ENCODE measurements around the gene CTIF.

CTIF gene

DNA sequence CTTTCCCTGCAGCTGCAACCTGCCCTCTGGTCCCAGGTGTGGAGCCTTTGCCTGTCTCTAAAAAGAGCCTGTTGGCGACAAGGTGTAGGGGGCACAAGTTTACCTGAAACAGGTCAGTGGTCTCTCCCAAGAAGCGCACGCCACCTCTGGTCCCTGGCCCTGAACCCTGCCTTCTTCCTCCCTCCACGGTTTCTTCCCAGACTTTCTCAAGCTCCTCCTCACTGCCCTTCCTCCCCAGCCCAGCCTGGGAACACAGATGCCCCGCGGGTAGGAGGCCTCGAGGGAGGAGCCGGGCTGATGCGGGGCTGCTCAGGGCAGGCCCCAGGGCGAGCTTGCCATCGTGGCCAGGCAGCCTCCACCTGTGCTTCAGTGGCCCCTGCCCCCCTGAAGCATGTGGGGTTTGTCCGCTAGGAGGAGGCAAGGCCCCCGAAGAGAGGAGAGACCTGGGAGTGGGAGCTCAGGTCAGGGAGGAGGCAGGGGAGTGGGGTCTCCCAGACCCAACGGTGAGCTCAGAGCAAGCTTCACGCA lies 322.4 kb downstream of the CTIF start:
- TF ChIP-seq, protein P1, sequence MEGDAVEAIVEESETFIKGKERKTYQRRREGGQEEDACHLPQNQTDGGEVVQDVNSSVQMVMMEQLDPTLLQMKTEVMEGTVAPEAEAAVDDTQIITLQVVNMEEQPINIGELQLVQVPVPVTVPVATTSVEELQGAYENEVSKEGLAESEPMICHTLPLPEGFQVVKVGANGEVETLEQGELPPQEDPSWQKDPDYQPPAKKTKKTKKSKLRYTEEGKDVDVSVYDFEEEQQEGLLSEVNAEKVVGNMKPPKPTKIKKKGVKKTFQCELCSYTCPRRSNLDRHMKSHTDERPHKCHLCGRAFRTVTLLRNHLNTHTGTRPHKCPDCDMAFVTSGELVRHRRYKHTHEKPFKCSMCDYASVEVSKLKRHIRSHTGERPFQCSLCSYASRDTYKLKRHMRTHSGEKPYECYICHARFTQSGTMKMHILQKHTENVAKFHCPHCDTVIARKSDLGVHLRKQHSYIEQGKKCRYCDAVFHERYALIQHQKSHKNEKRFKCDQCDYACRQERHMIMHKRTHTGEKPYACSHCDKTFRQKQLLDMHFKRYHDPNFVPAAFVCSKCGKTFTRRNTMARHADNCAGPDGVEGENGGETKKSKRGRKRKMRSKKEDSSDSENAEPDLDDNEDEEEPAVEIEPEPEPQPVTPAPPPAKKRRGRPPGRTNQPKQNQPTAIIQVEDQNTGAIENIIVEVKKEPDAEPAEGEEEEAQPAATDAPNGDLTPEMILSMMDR (IDR thresholded peaks at IDR 0.05; ENCODE audit: insufficient read depth, low read depth, low read length, missing control alignments), result no peak
- no peak overlapping the region for H3K4me3 ChIP-seq (ENCODE audit: low read length)
- DNase-seq (ENCODE audit: low read depth), result no peak

DNA sequence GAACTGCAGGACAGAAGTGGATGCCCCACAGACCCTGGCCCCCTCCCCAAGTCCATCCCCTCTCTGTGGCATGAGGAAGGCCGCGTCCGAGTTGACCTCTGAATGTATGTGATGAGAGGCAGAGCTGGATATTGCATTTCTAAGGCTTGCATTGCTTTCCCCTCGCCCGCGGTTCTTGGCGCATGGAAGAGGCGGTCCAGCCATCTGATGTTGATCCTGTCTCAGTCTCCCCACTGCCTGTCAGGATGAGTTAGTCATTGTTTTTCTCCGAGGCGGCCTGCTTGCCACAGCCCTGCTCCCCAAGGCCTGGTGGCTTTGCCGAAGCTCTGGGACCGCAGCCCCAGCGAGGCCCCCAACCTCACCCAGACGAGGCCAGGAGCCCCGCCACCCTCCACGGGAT lies 323.3 kb downstream of the CTIF start:
- no peak for DNase-seq (ENCODE audit: low read depth)
- TF ChIP-seq, protein P1 (IDR thresholded peaks at IDR 0.05; ENCODE audit: insufficient read depth, low read depth, low read length, missing control alignments), result no peak
- no peak overlapping the region for H3K4me3 ChIP-seq (ENCODE audit: low read length)

DNA sequence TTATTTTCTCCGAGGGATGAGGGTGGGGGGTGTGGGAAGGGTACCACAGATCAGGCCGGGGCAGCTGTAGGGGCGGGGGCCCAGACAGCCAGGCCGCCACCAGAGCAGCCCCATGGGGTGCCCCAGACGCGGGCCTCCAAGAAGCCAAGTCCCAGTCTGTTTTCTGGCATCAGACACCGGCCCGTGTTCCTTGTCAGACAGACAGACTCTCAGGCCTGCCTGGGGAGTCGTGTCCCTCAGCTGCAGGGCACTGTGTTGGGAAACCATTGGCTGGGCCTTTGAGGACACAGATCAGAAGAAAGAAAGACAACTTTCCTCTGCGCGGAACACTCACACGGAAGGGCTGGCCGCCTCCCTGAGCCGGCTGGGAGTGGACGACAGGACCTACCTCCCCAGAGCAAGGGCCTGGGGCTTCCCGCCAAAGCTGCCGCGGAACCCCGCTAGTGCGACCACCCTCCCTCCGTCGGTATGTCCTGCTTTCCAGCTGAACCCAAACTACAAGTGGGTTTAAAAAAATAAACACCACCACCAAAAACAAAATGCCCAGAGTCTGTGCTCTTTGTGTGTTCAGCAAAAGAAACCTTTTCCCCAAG lies 323.9 kb downstream of the CTIF start:
- TF ChIP-seq, protein P1 (IDR thresholded peaks at IDR 0.05; ENCODE audit: insufficient read depth, low read depth, low read length, missing control alignments), result no peak
- H3K4me3 ChIP-seq (ENCODE audit: low read length), result no peak overlapping the region
- no peak for DNase-seq (ENCODE audit: low read depth)

DNA sequence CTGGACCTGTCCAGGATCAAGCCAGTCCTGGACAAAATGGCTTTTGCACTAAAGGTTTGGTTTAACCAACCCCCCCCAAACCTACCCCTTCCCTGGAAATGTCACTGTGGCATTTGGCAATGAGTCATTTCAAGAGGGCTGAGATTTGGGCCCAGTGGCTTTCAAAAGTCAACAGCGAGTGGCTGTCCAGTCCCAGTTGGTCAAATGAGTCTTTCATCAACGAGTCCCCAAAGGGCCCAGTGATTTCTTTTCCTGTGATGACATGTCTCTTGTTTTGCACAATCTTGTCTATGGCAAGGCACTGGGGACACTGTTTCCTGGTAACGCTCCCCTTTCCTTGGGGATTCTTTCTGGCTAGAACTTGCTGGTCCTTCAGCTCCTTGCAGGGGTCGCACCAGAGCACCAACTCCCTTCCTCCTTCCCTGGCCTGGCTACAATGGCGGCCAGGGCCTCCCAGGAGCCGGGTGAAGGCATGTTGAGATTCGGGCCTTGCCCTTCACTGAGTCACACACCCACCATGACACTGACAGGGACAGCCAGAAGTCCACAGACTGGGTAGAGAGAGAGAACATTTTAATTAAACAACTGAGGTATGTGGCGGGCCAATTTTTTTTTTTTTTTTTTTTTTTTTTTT lies 324.7 kb downstream of the CTIF start:
- no peak overlapping the region for H3K4me3 ChIP-seq (ENCODE audit: low read length)
- TF ChIP-seq, protein P1 (IDR thresholded peaks at IDR 0.05; ENCODE audit: insufficient read depth, low read depth, low read length, missing control alignments), result no peak
- DNase-seq (ENCODE audit: low read depth), result no peak

DNA sequence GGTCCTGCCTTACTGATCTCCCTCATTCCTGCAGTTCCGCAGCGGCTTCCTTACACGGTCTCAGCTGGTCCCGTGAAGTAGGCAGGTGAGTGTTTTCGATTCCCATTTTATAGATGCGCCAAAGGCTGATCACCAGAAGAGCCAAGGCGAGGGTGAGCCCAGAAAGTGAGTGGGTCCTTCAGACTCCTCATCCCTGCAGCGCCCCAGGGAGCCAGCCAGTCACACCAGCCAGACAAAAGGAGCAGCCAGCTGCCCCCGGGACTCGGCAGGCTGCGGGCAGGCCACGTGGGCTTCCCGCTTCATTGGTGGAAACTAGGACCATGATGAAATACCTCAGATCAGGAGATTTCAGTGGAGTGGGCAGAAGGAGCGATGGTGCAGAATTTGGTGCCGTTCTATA lies 326.0 kb downstream of the CTIF start:
- DNase-seq (ENCODE audit: low read depth), result no peak
- TF ChIP-seq, protein P1 (IDR thresholded peaks at IDR 0.05; ENCODE audit: insufficient read depth, low read depth, low read length, missing control alignments), result no peak
- H3K4me3 ChIP-seq (ENCODE audit: low read length), result no peak overlapping the region

DNA sequence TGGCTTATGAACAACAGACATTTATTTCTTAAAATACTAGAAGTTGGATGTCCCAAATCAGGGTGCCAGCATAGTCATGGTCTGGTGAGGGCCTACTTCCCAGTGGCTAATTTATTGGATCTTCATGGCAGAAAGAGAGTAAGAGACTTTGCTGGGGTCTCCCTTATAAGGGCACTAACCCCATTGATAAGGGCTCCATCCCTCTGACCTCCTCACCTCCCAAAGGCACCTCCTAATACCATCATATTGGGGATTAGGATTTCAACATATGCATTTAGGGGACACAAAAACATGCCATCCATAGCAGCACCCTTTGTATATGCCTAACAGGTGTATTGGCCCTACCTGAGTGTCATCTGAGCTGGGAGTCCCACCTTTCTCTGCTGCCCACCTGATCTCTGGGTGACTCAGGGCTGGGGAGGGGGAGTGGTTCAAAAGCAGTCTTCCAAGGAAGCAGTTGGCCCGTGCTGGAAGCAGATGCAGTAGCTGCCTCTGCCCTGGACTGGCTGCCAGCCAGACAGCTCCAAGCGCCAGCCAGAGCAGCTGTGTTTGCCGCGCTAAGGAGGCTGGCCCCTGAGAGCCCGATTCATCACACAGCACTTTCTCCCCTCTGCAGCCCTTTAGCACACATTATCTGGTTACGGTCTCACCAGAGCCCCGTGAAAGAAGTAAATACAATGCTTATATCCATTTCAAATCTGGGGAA lies 327.4 kb downstream of the CTIF start:
- no peak overlapping the region for H3K4me3 ChIP-seq (ENCODE audit: low read length)
- DNase-seq (ENCODE audit: low read depth), result peak; percentile 41
- TF ChIP-seq, protein P1 (IDR thresholded peaks at IDR 0.05; ENCODE audit: insufficient read depth, low read depth, low read length, missing control alignments), result no peak
